Measurements from ENCODE around the gene NGB. TPM values are rescaled to one million over a fixed set of nuclear protein-coding genes. Genes with fewer than 3 reads are reported as not detected.
"Not testable (repeated sequence)": the region's sequence is repeated elsewhere in the genome, so short reads cannot be mapped to it uniquely, and the experiment has no call there.

The NGB gene
- total RNA-seq, 1 donor = not detected

- no peak for TF ChIP-seq CTCF (IDR thresholded peaks at IDR 0.05; ENCODE audit: insufficient read depth, low read length)
- DNase-seq (ENCODE audit: low read depth) = no peak
- no peak overlapping the region for H3K4me3 ChIP-seq (ENCODE audit: low read depth, low read length)
Observed at GRCh38 chr14:77281852-77282410, 10.9 kb upstream of the NGB start.

DNA sequence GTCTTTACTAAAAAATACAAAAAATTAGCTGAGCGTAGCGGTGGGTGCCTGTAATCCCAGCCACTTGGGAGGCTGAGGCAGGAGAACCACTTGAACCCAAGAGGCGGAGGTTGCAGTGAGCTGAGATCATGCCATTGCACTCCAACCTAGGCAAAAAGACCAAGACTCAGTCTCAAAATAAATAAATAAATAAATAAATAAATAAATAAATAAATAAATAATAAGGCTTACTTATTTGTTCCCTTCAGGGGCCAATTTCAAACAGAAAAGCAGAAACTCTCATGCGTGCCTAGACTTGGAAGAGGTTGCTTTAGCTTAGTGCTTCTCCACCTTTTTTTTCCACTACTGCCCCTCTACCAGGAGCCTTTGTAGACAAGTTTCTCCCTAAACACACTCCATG, 9.9 kb upstream of the NGB start:
- not testable (repeated sequence) for DNase-seq (ENCODE audit: low read depth)

GRCh38 chr14:77279719-77280118, 8.7 kb upstream of the NGB start:
- no peak overlapping the region for H3K4me3 ChIP-seq (ENCODE audit: low read depth, low read length)
- no peak for DNase-seq (ENCODE audit: low read depth)
- TF ChIP-seq CTCF (IDR thresholded peaks at IDR 0.05; ENCODE audit: insufficient read depth, low read length) = no peak

More for the DNA sequence above, 9.9 kb upstream of the NGB start:
- not testable (repeated sequence) for H3K4me3 ChIP-seq (ENCODE audit: low read depth, low read length)

DNA sequence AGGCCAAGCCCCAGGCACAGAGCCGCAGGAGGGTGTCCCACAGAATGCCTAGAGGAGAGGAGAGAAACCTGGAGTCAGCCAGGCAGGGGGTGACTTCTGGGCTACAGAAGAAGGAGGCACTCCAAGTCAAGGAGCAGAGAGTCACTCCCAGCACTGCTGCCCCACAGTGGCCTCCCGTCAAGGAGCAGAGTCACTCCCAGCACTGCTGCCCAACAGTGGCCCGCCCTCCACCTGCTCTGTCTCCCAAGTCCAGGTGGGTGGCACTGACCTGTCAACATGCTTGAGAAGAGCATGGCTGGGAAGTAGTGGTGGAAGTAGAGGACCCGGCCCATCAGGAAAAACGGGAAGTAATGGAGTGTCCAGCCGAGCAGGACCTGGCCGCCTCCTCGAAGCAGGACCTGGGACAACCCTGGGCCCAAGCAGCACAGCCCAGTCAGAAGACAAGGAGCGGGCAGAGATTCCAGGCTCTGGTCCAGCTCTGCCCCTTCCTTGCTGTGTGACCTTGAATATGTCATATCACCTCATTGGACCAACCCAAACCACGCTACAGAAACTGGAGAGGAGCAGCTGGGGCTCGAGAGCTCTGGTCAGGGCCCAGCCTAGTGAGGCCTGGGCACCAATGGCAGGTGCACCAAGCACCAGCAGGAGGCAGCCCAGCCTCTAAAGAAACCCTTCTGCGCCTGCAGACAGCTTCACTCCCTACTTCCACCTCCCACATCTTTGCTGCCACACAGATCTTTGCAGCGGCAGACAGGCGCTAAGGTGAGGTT, 7.6 kb upstream of the NGB start:
- H3K4me3 ChIP-seq (ENCODE audit: low read depth, low read length) = no peak overlapping the region
- no peak for TF ChIP-seq CTCF (IDR thresholded peaks at IDR 0.05; ENCODE audit: insufficient read depth, low read length)
- no peak for DNase-seq (ENCODE audit: low read depth)

DNA sequence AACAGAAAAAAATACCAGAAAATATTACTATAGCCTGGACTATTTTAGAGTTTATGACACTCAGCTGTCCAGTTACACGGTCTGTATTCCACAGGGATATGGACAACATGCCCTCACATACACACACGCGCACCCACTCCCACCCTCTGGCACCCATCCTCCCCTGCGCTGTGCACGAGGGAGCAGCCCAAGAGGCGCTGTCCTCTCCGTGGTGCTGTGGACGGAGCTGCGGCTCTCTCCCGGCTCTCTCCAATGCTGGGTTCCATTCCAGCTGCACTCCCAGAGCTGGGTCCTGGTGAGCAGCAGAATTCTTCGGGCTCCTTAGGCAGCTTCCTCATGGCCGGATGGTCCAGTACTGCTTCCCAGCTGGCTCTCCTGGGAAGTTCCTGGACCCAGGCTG, 6.0 kb upstream of the NGB start:
- no peak overlapping the region for H3K4me3 ChIP-seq (ENCODE audit: low read depth, low read length)
- TF ChIP-seq CTCF (IDR thresholded peaks at IDR 0.05; ENCODE audit: insufficient read depth, low read length) = no peak
- DNase-seq (ENCODE audit: low read depth) = no peak

DNA sequence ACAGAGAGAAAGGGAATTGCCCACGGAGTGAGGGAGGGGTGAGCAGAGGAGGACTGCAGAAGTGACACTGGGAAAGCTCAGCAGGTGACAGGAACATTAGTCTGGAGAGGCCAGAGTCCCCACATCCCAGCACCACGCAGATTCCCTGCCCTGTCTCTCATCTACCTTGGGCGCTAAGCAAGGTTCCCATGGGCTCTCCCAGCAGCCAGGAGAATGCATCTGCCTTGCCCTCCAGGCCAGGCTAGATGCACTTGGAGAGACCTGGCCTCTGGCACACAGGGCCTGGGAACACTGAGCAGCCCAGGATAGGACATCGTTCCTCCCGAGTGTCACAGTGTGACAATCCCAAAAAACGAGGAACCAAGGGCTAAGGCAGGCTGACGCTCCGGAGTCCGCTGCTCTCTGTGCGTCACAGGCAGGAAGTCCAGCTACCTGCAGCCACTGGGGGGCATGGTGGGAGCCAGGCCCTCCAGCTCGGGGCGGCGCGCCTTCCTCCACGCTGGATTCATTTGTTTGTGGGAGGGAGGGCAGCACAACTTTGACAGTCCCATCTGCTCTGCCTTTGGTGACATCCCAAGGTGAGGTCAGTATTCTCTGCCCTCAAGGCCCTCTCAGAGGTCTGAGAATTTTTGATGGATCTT, 5.4 kb upstream of the NGB start:
- no peak for DNase-seq (ENCODE audit: low read depth)
- H3K4me3 ChIP-seq (ENCODE audit: low read depth, low read length) = no peak overlapping the region
- TF ChIP-seq CTCF (IDR thresholded peaks at IDR 0.05; ENCODE audit: insufficient read depth, low read length) = no peak

DNA sequence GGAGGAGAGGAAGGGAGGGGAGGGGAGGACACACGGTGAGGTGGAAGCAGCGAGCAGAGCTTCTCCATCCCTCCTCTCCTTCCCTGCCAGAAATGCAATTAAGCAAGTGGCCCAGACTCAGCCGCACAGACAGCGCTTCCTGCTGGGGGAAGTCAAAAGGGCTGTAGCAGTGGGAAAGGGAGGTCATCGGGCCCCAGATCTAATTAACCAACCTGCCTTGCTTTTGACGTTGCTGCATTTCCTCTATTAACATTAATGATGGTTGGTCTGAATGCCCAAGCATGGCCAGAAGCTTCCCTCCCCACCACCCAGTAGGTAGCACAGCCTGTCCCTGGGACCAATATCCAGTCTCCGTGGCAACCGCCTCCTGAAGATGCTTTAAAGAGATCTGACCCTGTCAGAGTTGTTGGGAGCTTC, 4.6 kb upstream of the NGB start:
- H3K4me3 ChIP-seq (ENCODE audit: low read depth, low read length) = no peak overlapping the region
- TF ChIP-seq CTCF (IDR thresholded peaks at IDR 0.05; ENCODE audit: insufficient read depth, low read length) = no peak
- no peak for DNase-seq (ENCODE audit: low read depth)

Data from fibroblast of the aortic adventitia (primary cell).